Fibroblast of lung (primary cell): ENCODE results near the gene BTBD2. TPM values are rescaled to one million over a fixed set of nuclear protein-coding genes. Genes with fewer than 3 reads are reported as not detected.

Source experiments
- DNase-seq, 2 donors: peaks; one replicate each; pipeline versions ENCODE4 v3.0.0 to v3.0.0-alpha.2; 2010; ENCODE audit warnings: low read depth in 2 of 2
- H2AFZ ChIP-seq: 2 replicates; pipeline ENCODE4 v1.5.1; 2012; ENCODE audit warnings: low read length, control low read depth, inconsistent platforms
- H3K27ac ChIP-seq: 2 replicates; pipeline ENCODE4 v1.5.1; 2011; ENCODE audit warnings: low read length, control low read depth; ENCODE audit not compliant: insufficient read depth
- H3K27me3 ChIP-seq: 2 replicates; pipeline ENCODE4 v1.5.1; 2011; ENCODE audit warnings: mild to moderate bottlenecking, low read length; ENCODE audit not compliant: control insufficient read depth, insufficient read depth
- H3K36me3 ChIP-seq: 2 replicates; pipeline ENCODE4 v1.5.1; 2011; ENCODE audit warnings: low read length; ENCODE audit not compliant: control insufficient read depth, insufficient read depth
- H3K4me1 ChIP-seq: 2 replicates; pipeline ENCODE4 v1.5.1; 2011; ENCODE audit warnings: low read length; ENCODE audit not compliant: control insufficient read depth, insufficient read depth; ENCODE audit errors: extremely low read depth
- H3K4me2 ChIP-seq: 2 replicates; pipeline ENCODE4 v1.5.1; 2011; ENCODE audit warnings: low read length, control low read depth; ENCODE audit not compliant: insufficient read depth; ENCODE audit errors: extremely low read depth
- H3K4me3 ChIP-seq, 4 experiments: fragments of 200-600 bp in 1 of 4; sonication (generic) in 1 of 4; replicated peaks in 1 of 4; 2 replicates each; pipeline ENCODE4 v1.5.1; 2011 to 2016; ENCODE audit warnings: low read length in 4 of 4, low read depth in 3 of 4, mild to moderate bottlenecking in 3 of 4, control low read depth in 2 of 4, inconsistent platforms in 1 of 4, mixed read lengths in 1 of 4; ENCODE audit not compliant: insufficient read depth in 1 of 4; ENCODE audit errors: control extremely low read depth in 1 of 4
- H3K79me2 ChIP-seq: 2 replicates; pipeline ENCODE4 v1.5.1; 2012; ENCODE audit warnings: mild to moderate bottlenecking, low read length, inconsistent platforms; ENCODE audit not compliant: control insufficient read depth, insufficient read depth
- H3K9ac ChIP-seq: 2 replicates; pipeline ENCODE4 v1.5.1; 2011; ENCODE audit warnings: mild to moderate bottlenecking, low read length, control low read depth; ENCODE audit not compliant: insufficient read depth
- H3K9me3 ChIP-seq: 2 replicates; pipeline ENCODE4 v1.5.1; 2012; ENCODE audit warnings: low read depth, low read length; ENCODE audit not compliant: control insufficient read depth, insufficient read depth
- H4K20me1 ChIP-seq: 2 replicates; pipeline ENCODE4 v1.5.1; 2011; ENCODE audit warnings: low read length; ENCODE audit not compliant: control insufficient read depth, insufficient read depth; ENCODE audit errors: extremely low read depth
- EZH2 ChIP-seq: IDR thresholded peaks from 2 replicates; pipeline ENCODE4 v1.5.1; 2012; ENCODE audit warnings: low read length, control low read depth, mild to moderate bottlenecking; ENCODE audit errors: missing control alignments
- polyA plus RNA-seq, 2 donors: library from polyadenylated mRNA; depleted of rRNA in 1 of 2; stranded (reverse) in 1 of 2; unstranded in 1 of 2; fragments of >200 nt; gene quantifications; 2 replicates each; pipeline ENCODE4 v1.2.1, GENCODE V29; 2011 to 2012; ENCODE audit warnings: missing spikeins in 1 of 2
- total RNA-seq: library from RNA; depleted of rRNA; stranded (reverse); fragments of >200 nt; gene quantifications from 2 replicates; pipeline ENCODE4 v1.2.1, GENCODE V29; 2014
- TF ChIP-seq, protein P1 (sequence below), 2 donors: IDR thresholded peaks in 1 of 2; conservative IDR thresholded peaks in 1 of 2; 1 replicate in 1 of 2; 2 replicates in 1 of 2; pipeline ENCODE4 v1.5.1; 2011 to 2012; ENCODE audit warnings: low read length in 2 of 2, control low read depth in 1 of 2, inconsistent platforms in 1 of 2, low read depth in 1 of 2, mild to moderate bottlenecking in 1 of 2

BTBD2 gene
- total and polyA plus RNA-seq, 2 donors (not counting 1 experiment from before 2014, with no cell fraction given) = 14.0 to 70.2 TPM

DNA sequence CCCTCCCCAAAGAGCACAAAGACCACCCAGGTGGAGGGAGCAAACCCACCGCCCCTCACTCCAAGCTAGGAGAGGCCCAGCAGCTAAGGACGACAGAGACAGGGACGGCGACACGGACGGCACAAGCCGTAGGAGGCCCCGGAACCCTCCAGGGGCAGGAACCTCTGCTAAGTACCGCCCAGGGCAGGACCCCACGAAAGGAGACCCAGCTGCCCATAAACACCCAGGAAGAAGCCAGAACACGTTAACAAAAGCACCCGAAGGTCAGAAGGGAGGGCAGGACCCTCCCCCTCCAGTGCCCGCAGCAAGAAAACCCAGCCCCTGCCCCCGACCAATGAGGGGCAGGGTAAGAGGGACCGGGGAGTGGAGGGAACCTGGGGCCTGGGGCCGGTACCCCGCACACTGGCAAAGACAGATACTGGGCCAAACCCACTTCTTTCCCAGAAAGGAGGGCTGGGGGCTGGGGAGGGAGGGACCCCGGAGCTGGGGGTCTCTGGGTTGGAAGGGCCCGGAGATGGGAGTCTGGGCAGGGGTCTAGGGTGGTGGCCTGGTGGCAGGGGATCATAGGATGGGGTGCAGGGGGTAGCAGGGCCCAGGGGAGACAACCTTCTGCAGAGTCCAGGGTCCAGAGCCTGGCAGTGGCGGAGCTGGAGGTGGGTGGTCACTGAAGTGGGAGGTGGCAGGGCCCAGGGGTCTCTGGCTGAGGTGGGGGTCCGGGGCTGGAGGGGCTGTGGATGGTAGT lies 2.4 kb downstream of the BTBD2 start:
- H3K9me3 ChIP-seq = no peaks in the 10 kb centered on the region
- TF ChIP-seq, protein P1, sequence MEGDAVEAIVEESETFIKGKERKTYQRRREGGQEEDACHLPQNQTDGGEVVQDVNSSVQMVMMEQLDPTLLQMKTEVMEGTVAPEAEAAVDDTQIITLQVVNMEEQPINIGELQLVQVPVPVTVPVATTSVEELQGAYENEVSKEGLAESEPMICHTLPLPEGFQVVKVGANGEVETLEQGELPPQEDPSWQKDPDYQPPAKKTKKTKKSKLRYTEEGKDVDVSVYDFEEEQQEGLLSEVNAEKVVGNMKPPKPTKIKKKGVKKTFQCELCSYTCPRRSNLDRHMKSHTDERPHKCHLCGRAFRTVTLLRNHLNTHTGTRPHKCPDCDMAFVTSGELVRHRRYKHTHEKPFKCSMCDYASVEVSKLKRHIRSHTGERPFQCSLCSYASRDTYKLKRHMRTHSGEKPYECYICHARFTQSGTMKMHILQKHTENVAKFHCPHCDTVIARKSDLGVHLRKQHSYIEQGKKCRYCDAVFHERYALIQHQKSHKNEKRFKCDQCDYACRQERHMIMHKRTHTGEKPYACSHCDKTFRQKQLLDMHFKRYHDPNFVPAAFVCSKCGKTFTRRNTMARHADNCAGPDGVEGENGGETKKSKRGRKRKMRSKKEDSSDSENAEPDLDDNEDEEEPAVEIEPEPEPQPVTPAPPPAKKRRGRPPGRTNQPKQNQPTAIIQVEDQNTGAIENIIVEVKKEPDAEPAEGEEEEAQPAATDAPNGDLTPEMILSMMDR (conservative IDR thresholded peaks at IDR 0.05 in 1 of 2, IDR thresholded peaks at IDR 0.05 in 1 of 2; ENCODE audit: low read depth in 1 of 2, low read length in 2 of 2) = no peak
- TF ChIP-seq EZH2 = no peak
- H3K79me2 ChIP-seq = peaks cover 22% of the 10 kb centered on the region
- no peak overlapping the region for H3K4me3 ChIP-seq
- no peak for DNase-seq
- no peaks in the 10 kb centered on the region for H3K4me1 ChIP-seq
- H3K27me3 ChIP-seq = no peaks in the 10 kb centered on the region
- H3K4me2 ChIP-seq = no peak overlapping the region
- peaks cover 3% of the 10 kb centered on the region for H3K36me3 ChIP-seq
- H2AFZ ChIP-seq = no peak overlapping the region
- H4K20me1 ChIP-seq = no peaks in the 10 kb centered on the region
- no peak overlapping the region for H3K27ac ChIP-seq
- no peak overlapping the region for H3K9ac ChIP-seq

DNA sequence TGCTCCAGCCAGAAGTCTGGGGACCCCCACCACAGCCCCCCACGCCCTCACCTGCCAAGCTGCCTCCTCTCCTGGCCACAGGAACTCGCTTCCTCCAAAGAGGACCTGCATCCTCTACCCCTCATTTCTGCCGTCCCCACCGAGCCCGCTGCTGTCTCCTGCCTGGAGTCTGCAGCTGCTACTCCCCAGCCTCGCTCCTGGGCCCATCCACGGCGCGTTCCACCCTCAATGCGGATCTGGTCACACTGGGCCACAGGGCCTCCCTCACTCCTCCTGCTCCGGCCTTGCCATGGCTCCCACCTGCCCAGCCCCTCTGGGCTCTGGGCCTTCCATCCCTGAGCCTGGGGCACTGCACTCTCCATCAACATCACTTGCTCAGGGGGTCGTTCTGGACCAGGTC lies 4.3 kb downstream of the BTBD2 start:
- TF ChIP-seq EZH2 = no peak
- TF ChIP-seq, protein P1 (conservative IDR thresholded peaks at IDR 0.05 in 1 of 2, IDR thresholded peaks at IDR 0.05 in 1 of 2; ENCODE audit: low read depth in 1 of 2, low read length in 2 of 2) = no peak
- no peak for DNase-seq
- H3K4me1 ChIP-seq = no peaks in the 10 kb centered on the region
- peaks cover 3% of the 10 kb centered on the region for H3K36me3 ChIP-seq
- no peak overlapping the region for H3K4me3 ChIP-seq
- no peak overlapping the region for H3K9ac ChIP-seq
- no peak overlapping the region for H3K4me2 ChIP-seq
- H3K27me3 ChIP-seq = no peaks in the 10 kb centered on the region
- peaks cover 22% of the 10 kb centered on the region for H3K79me2 ChIP-seq
- no peaks in the 10 kb centered on the region for H3K9me3 ChIP-seq
- H3K27ac ChIP-seq = no peak overlapping the region
- no peaks in the 10 kb centered on the region for H4K20me1 ChIP-seq
- H2AFZ ChIP-seq = no peak overlapping the region

DNA sequence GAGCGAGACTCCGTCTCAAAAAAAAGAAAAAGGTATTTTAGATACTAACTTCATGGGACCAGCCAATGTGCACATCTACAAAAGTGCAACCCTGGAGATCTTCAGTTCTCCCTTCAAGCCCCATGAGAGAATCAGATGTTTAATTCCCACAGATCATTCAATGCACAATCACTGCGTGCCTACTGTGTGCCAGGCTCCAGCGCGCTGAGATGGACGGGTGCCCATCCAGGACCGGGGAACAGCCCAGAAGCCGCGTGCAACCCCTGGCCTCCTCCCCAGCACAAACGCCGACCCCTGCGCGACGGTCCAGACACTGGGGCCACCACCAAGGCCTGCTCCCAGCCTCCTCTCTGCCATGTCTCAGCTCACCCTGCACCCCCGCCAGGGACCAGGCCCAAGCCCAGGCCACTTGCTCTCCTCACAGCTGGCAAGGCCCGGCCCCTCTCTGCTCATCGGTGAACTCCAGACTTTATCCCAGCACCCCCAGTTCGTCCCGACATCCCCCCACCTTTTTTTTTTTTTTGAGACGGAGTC lies 5.3 kb downstream of the BTBD2 start:
- H3K4me3 ChIP-seq = no peak overlapping the region
- H3K4me1 ChIP-seq = no peaks in the 10 kb centered on the region
- H3K27me3 ChIP-seq = no peaks in the 10 kb centered on the region
- H3K4me2 ChIP-seq = no peak overlapping the region
- TF ChIP-seq, protein P1 (conservative IDR thresholded peaks at IDR 0.05 in 1 of 2, IDR thresholded peaks at IDR 0.05 in 1 of 2; ENCODE audit: low read depth in 1 of 2, low read length in 2 of 2) = no peak
- TF ChIP-seq EZH2 = no peak
- no peak for DNase-seq
- peaks cover 3% of the 10 kb centered on the region for H3K36me3 ChIP-seq
- H4K20me1 ChIP-seq = no peaks in the 10 kb centered on the region
- no peak overlapping the region for H3K27ac ChIP-seq
- H3K79me2 ChIP-seq = peaks cover 21% of the 10 kb centered on the region
- H2AFZ ChIP-seq = no peak overlapping the region
- no peaks in the 10 kb centered on the region for H3K9me3 ChIP-seq
- no peak overlapping the region for H3K9ac ChIP-seq
